ENCODE results near the gene SLC12A2. TPM values are rescaled to one million over a fixed set of nuclear protein-coding genes. Genes with fewer than 3 reads are reported as not detected.

SLC12A2 gene
- total RNA-seq, 4 donors from 2014 or later: 139 to 255 (median 172) TPM

DNA sequence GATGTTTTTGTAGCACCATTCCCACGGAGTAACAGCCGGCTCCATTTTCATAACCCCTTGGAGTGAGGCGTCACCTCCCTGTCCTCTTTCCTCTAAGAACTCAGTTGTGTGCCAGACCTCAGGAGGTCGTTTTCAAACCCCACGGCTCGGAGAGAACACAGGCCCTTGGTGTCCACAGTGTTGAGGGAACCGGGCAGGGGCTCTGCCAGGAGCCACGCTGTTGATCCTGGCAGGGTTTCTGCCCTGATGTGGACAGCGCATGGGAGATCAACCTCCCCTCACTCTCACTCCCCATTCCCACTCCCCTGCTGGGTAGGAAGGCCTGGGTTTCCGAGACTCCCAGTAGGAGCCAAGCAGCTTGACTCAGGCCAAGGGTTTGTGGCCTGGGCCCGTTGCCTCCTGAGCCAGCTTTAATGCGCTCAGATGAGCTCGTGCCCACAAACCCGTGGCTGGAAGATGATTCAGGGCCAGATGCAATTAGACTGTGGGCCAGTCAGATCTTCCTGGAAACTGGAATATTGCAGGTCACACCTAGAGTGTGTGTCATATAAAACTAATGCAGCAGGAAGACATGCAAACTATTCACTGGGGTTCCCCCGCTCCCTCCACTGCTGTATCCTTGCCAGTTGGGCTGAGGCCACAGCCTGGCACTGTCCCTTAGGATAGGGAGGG lies 133.4 kb downstream of the SLC12A2 start:
- Histone ChIP-seq H3K9me3 (no peaks in the 10 kb centered on the region), H3K4me3 (no peak overlapping the region), H3K27me3 (no peaks in the 10 kb centered on the region), H3K27ac (no peak overlapping the region), H3K36me3 (no peaks in the 10 kb centered on the region), H3K4me1 (no peaks in the 10 kb centered on the region)
- TF ChIP-seq, protein P1, sequence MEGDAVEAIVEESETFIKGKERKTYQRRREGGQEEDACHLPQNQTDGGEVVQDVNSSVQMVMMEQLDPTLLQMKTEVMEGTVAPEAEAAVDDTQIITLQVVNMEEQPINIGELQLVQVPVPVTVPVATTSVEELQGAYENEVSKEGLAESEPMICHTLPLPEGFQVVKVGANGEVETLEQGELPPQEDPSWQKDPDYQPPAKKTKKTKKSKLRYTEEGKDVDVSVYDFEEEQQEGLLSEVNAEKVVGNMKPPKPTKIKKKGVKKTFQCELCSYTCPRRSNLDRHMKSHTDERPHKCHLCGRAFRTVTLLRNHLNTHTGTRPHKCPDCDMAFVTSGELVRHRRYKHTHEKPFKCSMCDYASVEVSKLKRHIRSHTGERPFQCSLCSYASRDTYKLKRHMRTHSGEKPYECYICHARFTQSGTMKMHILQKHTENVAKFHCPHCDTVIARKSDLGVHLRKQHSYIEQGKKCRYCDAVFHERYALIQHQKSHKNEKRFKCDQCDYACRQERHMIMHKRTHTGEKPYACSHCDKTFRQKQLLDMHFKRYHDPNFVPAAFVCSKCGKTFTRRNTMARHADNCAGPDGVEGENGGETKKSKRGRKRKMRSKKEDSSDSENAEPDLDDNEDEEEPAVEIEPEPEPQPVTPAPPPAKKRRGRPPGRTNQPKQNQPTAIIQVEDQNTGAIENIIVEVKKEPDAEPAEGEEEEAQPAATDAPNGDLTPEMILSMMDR (IDR thresholded peaks at IDR 0.05): no peak
- no peak for TF ChIP-seq POLR2A (IDR thresholded peaks at IDR 0.05)
- DNase-seq: no peak

DNA sequence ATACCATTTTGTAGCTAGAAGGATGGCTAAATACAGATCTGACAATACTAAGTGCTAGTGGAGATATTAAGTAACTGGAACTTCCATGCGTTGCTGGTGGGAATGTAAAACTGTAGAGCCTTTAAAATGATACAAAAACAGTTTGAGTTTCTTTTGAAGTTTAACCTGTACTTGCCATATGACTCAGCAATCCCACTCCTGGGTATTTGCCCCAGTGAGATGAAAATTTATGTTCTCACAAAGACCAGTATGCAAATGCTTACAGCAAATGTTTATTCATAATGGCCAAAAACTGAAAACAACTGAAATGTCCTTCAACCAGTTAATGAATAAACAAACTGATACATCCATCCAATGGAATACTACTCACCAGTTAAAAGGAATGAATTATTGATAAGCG lies 137.3 kb downstream of the SLC12A2 start:
- TF ChIP-seq, protein P1 (IDR thresholded peaks at IDR 0.05): no peak
- TF ChIP-seq POLR2A (IDR thresholded peaks at IDR 0.05): no peak
- Histone ChIP-seq H3K27me3 (no peaks in the 10 kb centered on the region), H3K4me1 (no peaks in the 10 kb centered on the region), H3K36me3 (no peaks in the 10 kb centered on the region), H3K27ac (no peak overlapping the region), H3K4me3 (no peak overlapping the region), H3K9me3 (no peaks in the 10 kb centered on the region)
- no peak for DNase-seq

DNA sequence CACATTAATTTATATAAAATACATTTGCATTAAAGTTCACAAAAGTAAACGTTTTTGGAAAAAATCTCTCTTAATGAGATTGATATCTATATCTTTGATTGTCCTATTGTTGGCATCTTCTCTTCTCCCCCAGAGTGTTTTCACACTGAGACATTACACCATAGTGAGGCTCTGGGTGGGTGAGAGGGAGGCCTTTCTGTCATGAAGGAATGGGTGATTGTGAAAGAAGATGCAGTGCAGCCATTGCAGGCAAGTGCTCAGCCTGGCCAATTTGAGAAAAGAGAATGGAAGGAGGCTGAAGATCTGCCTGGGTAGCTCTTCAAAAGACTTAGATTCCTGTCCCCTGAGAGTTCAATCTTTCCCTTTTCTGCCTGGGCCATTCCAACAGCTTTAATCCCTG lies 140.8 kb downstream of the SLC12A2 start:
- H3K27me3 ChIP-seq: no peaks in the 10 kb centered on the region
- no peaks in the 10 kb centered on the region for H3K9me3 ChIP-seq
- H3K4me1 ChIP-seq: no peaks in the 10 kb centered on the region
- no peaks in the 10 kb centered on the region for H3K36me3 ChIP-seq
- no peak for TF ChIP-seq POLR2A (IDR thresholded peaks at IDR 0.05)
- TF ChIP-seq, protein P1 (IDR thresholded peaks at IDR 0.05): no peak
- H3K4me3 ChIP-seq: no peak overlapping the region
- no peak for DNase-seq
- H3K27ac ChIP-seq: no peak overlapping the region

DNA sequence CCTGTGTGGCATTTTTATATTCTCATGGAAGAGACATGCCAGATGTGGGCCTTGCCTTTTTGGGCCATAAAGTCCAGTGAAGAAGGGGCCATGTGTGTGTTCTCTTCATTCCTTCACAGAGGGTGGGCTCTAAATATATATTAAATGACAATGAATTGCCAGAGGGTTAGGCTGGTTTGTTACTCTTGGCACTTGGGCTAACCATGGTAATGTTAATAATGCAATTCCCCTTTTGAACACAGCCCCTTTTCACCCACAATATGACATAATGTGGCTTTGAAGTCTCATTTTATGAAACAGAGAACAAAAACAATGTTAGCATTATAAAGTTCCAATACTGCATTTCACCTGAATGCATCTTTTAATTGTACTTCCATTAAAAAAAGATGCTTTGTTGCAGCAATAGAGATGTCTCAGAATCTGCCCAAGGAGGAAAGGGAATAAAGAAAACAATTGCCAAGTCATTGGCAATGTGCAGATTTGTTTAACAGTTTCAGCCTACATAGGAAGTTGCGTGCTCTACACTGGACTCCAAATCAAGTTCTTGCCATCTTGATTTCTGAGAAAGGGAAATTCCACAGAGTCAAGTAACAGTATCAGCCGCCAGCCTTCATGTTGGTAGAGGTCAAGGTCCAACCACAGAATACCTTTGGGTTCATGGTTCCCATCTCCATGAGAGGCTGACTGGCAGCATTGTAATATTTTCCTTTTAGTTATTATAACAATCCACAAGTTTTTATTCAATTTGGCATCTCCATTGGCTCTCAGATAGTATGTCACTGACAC lies 141.9 kb downstream of the SLC12A2 start:
- TF ChIP-seq POLR2A (IDR thresholded peaks at IDR 0.05): no peak
- TF ChIP-seq, protein P1 (IDR thresholded peaks at IDR 0.05): no peak
- H3K9me3 ChIP-seq: no peaks in the 10 kb centered on the region
- no peaks in the 10 kb centered on the region for H3K4me1 ChIP-seq
- H3K27me3 ChIP-seq: no peaks in the 10 kb centered on the region
- no peak overlapping the region for H3K27ac ChIP-seq
- no peak overlapping the region for H3K4me3 ChIP-seq
- no peak for DNase-seq
- H3K36me3 ChIP-seq: no peaks in the 10 kb centered on the region

DNA sequence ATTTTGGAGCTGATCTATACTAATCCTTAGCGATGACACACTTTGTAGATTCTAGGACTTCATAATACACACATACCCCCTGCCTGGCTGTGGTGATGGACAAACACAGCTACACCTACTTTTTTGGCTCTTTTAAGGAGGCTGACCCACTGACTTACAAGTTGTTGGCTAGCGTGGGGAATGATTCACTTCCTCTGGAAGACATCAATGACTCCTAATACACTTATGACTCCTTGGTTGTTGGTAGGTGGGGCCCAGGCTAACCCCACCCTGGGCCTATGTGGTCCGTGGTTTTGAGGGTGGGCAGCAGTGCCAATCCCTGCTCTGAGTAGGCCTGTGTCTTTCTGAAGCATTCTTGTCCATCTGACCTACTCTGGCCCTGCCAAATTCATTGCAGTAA lies 144.4 kb downstream of the SLC12A2 start:
- Histone ChIP-seq H3K4me3 (no peak overlapping the region), H3K9me3 (no peaks in the 10 kb centered on the region)
- no peak for DNase-seq

More for the DNA sequence above, 144.4 kb downstream of the SLC12A2 start:
- TF ChIP-seq POLR2A (IDR thresholded peaks at IDR 0.05): no peak
- TF ChIP-seq, protein P1 (IDR thresholded peaks at IDR 0.05): no peak
- Histone ChIP-seq H3K27me3 (no peaks in the 10 kb centered on the region), H3K27ac (no peak overlapping the region), H3K4me1 (no peaks in the 10 kb centered on the region), H3K36me3 (no peaks in the 10 kb centered on the region)
